Endothelial cell of umbilical vein (primary cell): ENCODE data around the gene CEACAM16. TPM values are rescaled to one million over a fixed set of nuclear protein-coding genes. Genes with fewer than 3 reads are reported as not detected.

Experiments used
- BruUV-seq: library from RNA; stranded (reverse); fragments of 400-500 nt; replicated peaks from 2 replicates; lab custom pipeline; 2021; lab: Mats Ljungman, UMichigan
- CTCF ChIA-PET: fragments of 300-600, 350-600 bp; sonication (Branson Sonifier 250); formaldehyde crosslinking; loops from one replicate; lab custom pipeline; 2021; ENCODE audit warnings: antibody characterized with exemption, inconsistent platforms; lab: Charles Lee
- POLR2A ChIA-PET: fragments of 300-600, 350-600 bp; sonication (Branson Sonifier 250); formaldehyde crosslinking; loops from one replicate; lab custom pipeline; 2021; ENCODE audit warnings: antibody characterized with exemption, inconsistent platforms; lab: Charles Lee
- DNase-seq: peaks from one replicate; pipeline ENCODE4 v3.0.0-alpha.2; 2011; ENCODE audit warnings: low read depth, low spot score
- FAIRE-seq: peaks from 2 replicates; lab custom pipeline; 2011; peaks lifted over from hg19 to GRCh38; lab: Jason Lieb, UNC
- H2AFZ ChIP-seq: 2 replicates; pipeline ENCODE4 v1.6.0; 2012; ENCODE audit warnings: low read depth, low read length, control low read depth, inconsistent platforms
- H3K27ac ChIP-seq: 2 replicates; pipeline ENCODE4 v1.5.1; 2011; ENCODE audit warnings: low read depth, mild to moderate bottlenecking, control low read depth, low read length, moderate library complexity; ENCODE audit not compliant: insufficient read depth
- H3K27me3 ChIP-seq, 2 experiments: 2 replicates each; pipeline versions ENCODE4 v1.6.0 to v1.6.1; 2011; ENCODE audit warnings: low read length in 2 of 2, mixed read lengths in 1 of 2; ENCODE audit not compliant: control insufficient read depth in 2 of 2, insufficient read depth in 2 of 2
- H3K36me3 ChIP-seq, 2 experiments: 2 replicates in 1 of 2; 3 replicates in 1 of 2; pipeline ENCODE4 v1.5.1; 2011; ENCODE audit warnings: low read length in 2 of 2, mild to moderate bottlenecking in 1 of 2, moderate library complexity in 1 of 2; ENCODE audit not compliant: control insufficient read depth in 2 of 2, insufficient read depth in 2 of 2; ENCODE audit errors: extremely low read depth in 1 of 2
- H3K4me1 ChIP-seq: 3 replicates; pipeline ENCODE4 v1.5.1; 2011; ENCODE audit warnings: mild to moderate bottlenecking, low read length; ENCODE audit not compliant: control insufficient read depth, insufficient read depth; ENCODE audit errors: extremely low read depth
- H3K4me2 ChIP-seq: 2 replicates; pipeline ENCODE4 v1.6.1; 2011; ENCODE audit warnings: low read length, control low read depth, mixed read lengths; ENCODE audit not compliant: insufficient read depth
- H3K4me3 ChIP-seq, 3 experiments: fragments of 200-600 bp in 1 of 3; sonication (generic), shearing (Covaris generic) in 1 of 3; replicated peaks in 1 of 3; 2 replicates each; pipeline ENCODE4 v1.5.1; 2011 to 2016; ENCODE audit warnings: control low read depth in 3 of 3, low read length in 3 of 3, mild to moderate bottlenecking in 2 of 3, inconsistent platforms in 1 of 3, low read depth in 1 of 3, moderate library complexity in 1 of 3; ENCODE audit not compliant: insufficient read depth in 1 of 3
- H3K79me2 ChIP-seq: 2 replicates; pipeline ENCODE4 v1.6.0; 2012; ENCODE audit warnings: low read length, inconsistent platforms; ENCODE audit not compliant: control insufficient read depth, insufficient read depth
- H3K9ac ChIP-seq: replicated peaks from 2 replicates; pipeline ENCODE3; 2011; ENCODE audit warnings: low read length, control low read depth; ENCODE audit not compliant: insufficient read depth; ENCODE audit errors: extremely low read depth
- H3K9me1 ChIP-seq: replicated peaks from 3 replicates; pipeline ENCODE4 v1.6.0; 2011; ENCODE audit warnings: mild to moderate bottlenecking, low read length; ENCODE audit not compliant: control insufficient read depth, insufficient read depth; ENCODE audit errors: extremely low read depth
- H3K9me3 ChIP-seq: replicated peaks from 2 replicates; pipeline ENCODE4 v1.5.1; 2012; ENCODE audit warnings: low read length, inconsistent platforms; ENCODE audit not compliant: control insufficient read depth, insufficient read depth
- H4K20me1 ChIP-seq: replicated peaks from 2 replicates; pipeline ENCODE3; 2011; ENCODE audit warnings: mild to moderate bottlenecking, low read length; ENCODE audit not compliant: control insufficient read depth, insufficient read depth; ENCODE audit errors: extremely low read depth
- CTCF ChIP-seq, 2 donors: IDR thresholded peaks; 1 replicate in 1 of 2; 2 replicates in 1 of 2; pipeline ENCODE4 v1.5.1; 2011; ENCODE audit warnings: low read length in 2 of 2, mild to moderate bottlenecking in 2 of 2, moderate library complexity in 2 of 2, control low read depth in 1 of 2, inconsistent platforms in 1 of 2, low read depth in 1 of 2; ENCODE audit not compliant: insufficient read depth in 1 of 2; ENCODE audit errors: extremely low read depth in 1 of 2
- EZH2 ChIP-seq: IDR thresholded peaks from 2 replicates; pipeline ENCODE4 v1.6.1; 2012; ENCODE audit warnings: borderline replicate concordance, low read depth, mild to moderate bottlenecking, moderate library complexity, low read length, inconsistent platforms; ENCODE audit not compliant: severe bottlenecking
- FOS ChIP-seq: IDR thresholded peaks from 2 replicates; pipeline ENCODE4 v1.6.1; 2011; ENCODE audit warnings: mild to moderate bottlenecking, low read length, moderate library complexity, borderline replicate concordance; ENCODE audit not compliant: insufficient read depth
- GATA2 ChIP-seq: IDR thresholded peaks from 2 replicates; pipeline ENCODE4 v1.7.0; 2011; ENCODE audit warnings: low read depth, mild to moderate bottlenecking, moderate library complexity, mixed read lengths, low read length; ENCODE audit not compliant: insufficient read length, insufficient read depth
- JUN ChIP-seq: IDR thresholded peaks from 2 replicates; pipeline ENCODE4 v1.6.1; 2011; ENCODE audit warnings: borderline replicate concordance, low read depth; ENCODE audit not compliant: insufficient read length, insufficient read depth
- MAX ChIP-seq: IDR thresholded peaks from 2 replicates; pipeline ENCODE4 v1.6.1; 2011; ENCODE audit not compliant: insufficient read depth, insufficient read length
- MYC ChIP-seq: IDR thresholded peaks from one replicate; pipeline ENCODE4 v1.6.1; 2011; ENCODE audit warnings: mild to moderate bottlenecking, low read depth, low read length
- POLR2A ChIP-seq: IDR thresholded peaks from 2 replicates; pipeline ENCODE4 v1.6.1; 2012; ENCODE audit warnings: low read depth, mild to moderate bottlenecking, control low read depth, low read length
- POLR2AphosphoS5 ChIP-seq: IDR thresholded peaks from 2 replicates; pipeline ENCODE4 v1.6.1; 2012; ENCODE audit warnings: low read depth, mild to moderate bottlenecking, control low read depth, low read length, moderate library complexity; ENCODE audit not compliant: insufficient read depth
- dilution Hi-C: fragments of 300-500 bp; cut with MboI; formaldehyde crosslinking; loops from one replicate; pipeline ENCODE4 v1.15.0; 2019; ENCODE audit warnings: low sequenced_read_pairs; ENCODE audit not compliant: extremely low pct_ligation_motif_present
- intact Hi-C: fragments of 100-400 bp; cut with micrococcal nuclease; formaldehyde crosslinking; loops from one replicate; pipeline ENCODE4 v1.10.0; 2022
- polyA plus RNA-seq, 4 experiments: library from polyadenylated mRNA; depleted of rRNA in 3 of 4; stranded (reverse) in 3 of 4; unstranded in 1 of 4; fragments of >200 nt; gene quantifications; 2 replicates each; pipeline versions ENCODE4 v1.2.1 to v1.2.3, GENCODE V29; 2011 to 2012; ENCODE audit warnings: missing spikeins in 1 of 4
- total RNA-seq: library from RNA; stranded (reverse); gene quantifications from 2 replicates; pipeline ENCODE4 v1.2.3, GENCODE V29; 2021

Gene CEACAM16
- total and polyA plus RNA-seq, 2 donors (not counting 3 experiments of a cell fraction or from before 2014, with no cell fraction given), result not detected

- no peak for TF ChIP-seq EZH2
- TF ChIP-seq GATA2, result no peak
- TF ChIP-seq POLR2A, result no peak
- TF ChIP-seq CTCF (IDR thresholded peaks at IDR 0.05; ENCODE audit: extremely low read depth in 1 of 2, insufficient read depth in 1 of 2, low read depth in 1 of 2, low read length in 2 of 2), result no peak
- H3K4me1 ChIP-seq, result peaks cover 29% of the 10 kb centered on the region
- no TSS peak for BruUV-seq
- CTCF ChIA-PET, result interaction anchor here (1.1 to 15.8 kb wide), 12 partner anchors 13 to 155 kb away, joined by 3 to 688 read pairs (median 54); partner anchors contain the start of gene CBLC
- H3K9me1 ChIP-seq, result no peaks in the 10 kb centered on the region
- no peaks in the 10 kb centered on the region for H3K27me3 ChIP-seq
- no peaks in the 10 kb centered on the region for H3K36me3 ChIP-seq
- FAIRE-seq (no peak), DNase-seq (no peak)
- no peak overlapping the region for H3K27ac ChIP-seq
- no peaks in the 10 kb centered on the region for H4K20me1 ChIP-seq
- H3K4me2 ChIP-seq, result no peak overlapping the region
- no peak overlapping the region for H3K4me3 ChIP-seq
- POLR2A ChIA-PET, result no interaction called here
- dilution Hi-C loops (no loop called here), intact Hi-C loops (loop anchor here (2.0 kb wide), 1 partner anchor 23 kb away; the partner anchor contains the start of gene BCL3)
- no peak overlapping the region for H3K9ac ChIP-seq
- H2AFZ ChIP-seq, result no peak overlapping the region
- no peaks in the 10 kb centered on the region for H3K79me2 ChIP-seq
- no peaks in the 10 kb centered on the region for H3K9me3 ChIP-seq
Measured at GRCh38 chr19:44725684-44726083, 26.7 kb downstream of the CEACAM16 start.

GRCh38 chr19:44726465-44726864 lies 27.5 kb downstream of the CEACAM16 start:
- H2AFZ ChIP-seq, result no peak overlapping the region
- TF ChIP-seq POLR2AphosphoS5 (no peak), MAX (no peak), JUN (no peak), CTCF (IDR thresholded peaks at IDR 0.05; ENCODE audit: extremely low read depth in 1 of 2, insufficient read depth in 1 of 2, low read depth in 1 of 2, low read length in 2 of 2) (no peak), POLR2A (no peak), EZH2 (no peak), MYC (no peak), GATA2 (no peak), FOS (no peak)
- intact Hi-C loops (no loop called here), dilution Hi-C loops (no loop called here)
- H3K79me2 ChIP-seq, result no peaks in the 10 kb centered on the region
- no peaks in the 10 kb centered on the region for H4K20me1 ChIP-seq
- ChIA-PET POLR2A (interaction anchor here (0.7 kb wide), 1 partner anchor 399 kb away, joined by 5 read pairs; no protein-coding TSS in a partner anchor), CTCF (interaction anchor here (3.9 to 15.8 kb wide), 2 partner anchors 17 to 42 kb away, joined by 57 to 688 read pairs; partner anchors contain the start of gene CBLC)
- peaks cover 29% of the 10 kb centered on the region for H3K4me1 ChIP-seq
- no peak overlapping the region for H3K4me2 ChIP-seq
- no peaks in the 10 kb centered on the region for H3K27me3 ChIP-seq
- no peak overlapping the region for H3K27ac ChIP-seq
- H3K4me3 ChIP-seq, result no peak overlapping the region
- H3K9ac ChIP-seq, result no peak overlapping the region
- H3K9me3 ChIP-seq, result no peaks in the 10 kb centered on the region
- DNase-seq (no peak), FAIRE-seq (no peak)
- BruUV-seq, result no TSS peak
- no peaks in the 10 kb centered on the region for H3K36me3 ChIP-seq
- no peaks in the 10 kb centered on the region for H3K9me1 ChIP-seq
